CD14-positive monocyte (primary cell): ENCODE measurements around the gene LRRC10B. TPM values are rescaled to one million over a fixed set of nuclear protein-coding genes. Genes with fewer than 3 reads are reported as not detected.
A peak's percentile ranks its signal among the peaks of the same experiment; 100 is the strongest.
"Not testable (repeated sequence)": the region's sequence is repeated elsewhere in the genome, so short reads cannot be mapped to it uniquely, and the experiment has no call there.

Source experiments
- DNase-seq, 3 donors: peaks; one replicate each; pipeline ENCODE4 v3.0.0-alpha.2; 2011 to 2022
- H2AFZ ChIP-seq: 2 replicates; pipeline ENCODE4 v1.6.0; 2012; ENCODE audit warnings: mild to moderate bottlenecking, low read depth, low read length, inconsistent platforms; ENCODE audit not compliant: insufficient read depth, poor library complexity, severe bottlenecking
- H3K27ac ChIP-seq, 2 donors: 1 replicate in 1 of 2; 2 replicates in 1 of 2; pipeline ENCODE4 v1.5.1; 2012 to 2013; ENCODE audit warnings: low read length in 2 of 2, control low read depth in 1 of 2, inconsistent platforms in 1 of 2, low read depth in 1 of 2, mild to moderate bottlenecking in 1 of 2
- H3K27me3 ChIP-seq, 2 donors: one replicate each; pipeline versions ENCODE4 v1.6.0 to v1.6.1; 2011 to 2013; ENCODE audit warnings: low read length in 2 of 2; ENCODE audit not compliant: control insufficient read depth in 2 of 2, insufficient read depth in 2 of 2
- H3K36me3 ChIP-seq, 2 donors: replicated peaks in 1 of 2; 1 replicate in 1 of 2; 2 replicates in 1 of 2; pipeline versions ENCODE4 v1.5.1 to v1.6.1; 2012 to 2013; ENCODE audit warnings: low read length in 2 of 2, control low read depth in 1 of 2, inconsistent platforms in 1 of 2, mild to moderate bottlenecking in 1 of 2; ENCODE audit not compliant: insufficient read depth in 2 of 2, control insufficient read depth in 1 of 2
- H3K4me1 ChIP-seq, 2 donors: 1 replicate in 1 of 2; 2 replicates in 1 of 2; pipeline versions ENCODE4 v1.5.1 to v1.6.1; 2012 to 2013; ENCODE audit warnings: low read length in 2 of 2, control low read depth in 1 of 2, inconsistent platforms in 1 of 2, mild to moderate bottlenecking in 1 of 2, moderate library complexity in 1 of 2; ENCODE audit not compliant: insufficient read depth in 2 of 2, control insufficient read depth in 1 of 2
- H3K4me2 ChIP-seq: replicated peaks from 2 replicates; pipeline ENCODE3; 2012; ENCODE audit warnings: low read length, moderate library complexity, mild to moderate bottlenecking; ENCODE audit not compliant: poor library complexity, severe bottlenecking; ENCODE audit errors: extremely low read depth
- H3K4me3 ChIP-seq, 3 experiments: fragments of 200-600 bp in 1 of 3; sonication (generic) in 1 of 3; replicated peaks in 1 of 3; 1 replicate in 2 of 3; 2 replicates in 1 of 3; pipeline ENCODE4 v1.5.1; 2011 to 2013; ENCODE audit warnings: low read length in 3 of 3, mild to moderate bottlenecking in 3 of 3, control low read depth in 2 of 3, low read depth in 2 of 3, inconsistent platforms in 1 of 3, moderate library complexity in 1 of 3
- H3K79me2 ChIP-seq: 2 replicates; pipeline ENCODE4 v1.6.0; 2012; ENCODE audit warnings: mild to moderate bottlenecking, control low read depth, inconsistent platforms, low read length, moderate library complexity; ENCODE audit not compliant: insufficient read depth
- H3K9ac ChIP-seq: 2 replicates; pipeline ENCODE4 v1.6.0; 2017; ENCODE audit warnings: low read length, mild to moderate bottlenecking; ENCODE audit not compliant: insufficient read depth, poor library complexity, severe bottlenecking
- H3K9me3 ChIP-seq, 2 donors: replicated peaks in 1 of 2; 1 replicate in 1 of 2; 2 replicates in 1 of 2; pipeline versions ENCODE4 v1.5.1 to v1.6.1; 2012 to 2013; ENCODE audit warnings: low read length in 2 of 2, control low read depth in 1 of 2; ENCODE audit not compliant: control insufficient read depth in 1 of 2, insufficient read depth in 1 of 2
- H4K20me1 ChIP-seq: 2 replicates; pipeline ENCODE4 v1.6.0; 2012; ENCODE audit warnings: mild to moderate bottlenecking, low read length, control low read depth, moderate library complexity; ENCODE audit not compliant: insufficient read depth
- H3K27ac Mint-ChIP-seq, 7 donors: one replicate each; pipeline ENCODE4 v1.8.0; 2020; ENCODE audit warnings: mild to moderate bottlenecking in 7 of 7, mixed read lengths in 7 of 7, moderate library complexity in 6 of 7, inconsistent platforms in 2 of 7
- H3K27me3 Mint-ChIP-seq, 3 donors: one replicate each; pipeline ENCODE4 v1.8.0; 2021 to 2022; ENCODE audit warnings: low read depth in 3 of 3, mild to moderate bottlenecking in 3 of 3, mixed read lengths in 3 of 3, moderate library complexity in 3 of 3, inconsistent platforms in 1 of 3
- H3K36me3 Mint-ChIP-seq, 2 donors: one replicate each; pipeline ENCODE4 v1.8.0; 2020; ENCODE audit warnings: mixed read lengths in 2 of 2, inconsistent platforms in 1 of 2, mild to moderate bottlenecking in 1 of 2
- H3K4me1 Mint-ChIP-seq: one replicate; pipeline ENCODE4 v1.8.0; 2020; ENCODE audit warnings: mild to moderate bottlenecking, mixed read lengths
- H3K4me3 Mint-ChIP-seq, 2 donors: one replicate each; pipeline ENCODE4 v1.8.0; 2020; ENCODE audit warnings: mild to moderate bottlenecking in 2 of 2, mixed read lengths in 2 of 2, moderate library complexity in 1 of 2
- H3K9me3 Mint-ChIP-seq, 7 donors: one replicate each; pipeline ENCODE4 v1.8.0; 2020 to 2022; ENCODE audit warnings: mixed read lengths in 7 of 7, mild to moderate bottlenecking in 6 of 7, moderate library complexity in 6 of 7, inconsistent platforms in 2 of 7
- WGBS: methylation state at CpG from one replicate; pipeline ENCODE4 v1.1.5; 2013; ENCODE audit warnings: missing lambda C conversion rate; ENCODE audit not compliant: insufficient coverage; 5-methylcytosine and 5-hydroxymethylcytosine counted together
- intact Hi-C, 2 donors: fragments of 100-400 bp; cut with micrococcal nuclease; formaldehyde crosslinking; loops; one replicate each; pipeline versions ENCODE4 v1.15.0 to v1.15.1; 2023
- polyA plus RNA-seq, 3 donors: library from polyadenylated mRNA; depleted of rRNA in 1 of 3; unstranded in 2 of 3; stranded (reverse) in 1 of 3; fragments of 300-500 nt in 2 of 3; fragments of >200 nt in 1 of 3; fragmentation: Illumina TruSeq in 2 of 3; gene quantifications; 1 replicate in 2 of 3; 2 replicates in 1 of 3; pipeline ENCODE4 v1.2.3, GENCODE V29; 2012 to 2021
- TF ChIP-seq, protein P1 (sequence below): fragments of 200-600 bp; IDR thresholded peaks from one replicate; pipeline ENCODE4 v1.8.0; 2022; ENCODE audit warnings: antibody characterized with exemption, mild to moderate bottlenecking

The LRRC10B gene
- polyA plus RNA-seq, 3 donors, result not detected

DNA sequence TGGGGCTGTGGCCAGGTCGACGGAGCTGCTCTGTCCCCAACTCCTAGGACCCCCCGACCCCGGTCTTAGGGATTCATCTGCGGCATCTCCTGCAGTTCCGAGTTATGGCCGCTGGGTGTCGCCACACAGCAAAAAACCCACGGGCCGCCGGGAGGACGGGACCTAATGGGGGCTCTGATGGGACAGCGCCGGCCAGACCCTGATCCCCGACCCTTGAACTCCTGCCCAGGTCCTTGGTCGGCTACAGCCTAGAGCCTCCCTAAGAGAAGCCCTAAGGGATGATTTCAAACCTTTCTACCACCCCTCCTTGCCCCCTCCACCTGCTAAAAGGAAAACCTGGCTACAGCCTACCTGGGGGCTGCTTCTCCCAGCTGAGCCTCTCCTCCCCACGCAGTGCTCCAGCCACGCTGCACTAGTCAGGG is 30.8 kb upstream of the LRRC10B start:
- no peak overlapping the region for H3K4me3 Mint-ChIP-seq
- 5% methylated on average over 15 of the region's 18 CpGs for WGBS
- H3K9ac ChIP-seq, result no peak overlapping the region
- intact Hi-C loops, result loop anchor here (5.0 kb wide), 2 partner anchors 40 to 160 kb away; no protein-coding TSS in a partner anchor
- H3K4me1 Mint-ChIP-seq, result no peaks in the 10 kb centered on the region
- no peaks in the 10 kb centered on the region for H4K20me1 ChIP-seq
- H3K9me3 ChIP-seq, result no peaks in the 10 kb centered on the region
- peak; percentile 7 to 28 (median 9) for DNase-seq
- H3K36me3 Mint-ChIP-seq, result peaks cover 7 to 13% of the 10 kb centered on the region in 2 donors
- TF ChIP-seq, protein P1, sequence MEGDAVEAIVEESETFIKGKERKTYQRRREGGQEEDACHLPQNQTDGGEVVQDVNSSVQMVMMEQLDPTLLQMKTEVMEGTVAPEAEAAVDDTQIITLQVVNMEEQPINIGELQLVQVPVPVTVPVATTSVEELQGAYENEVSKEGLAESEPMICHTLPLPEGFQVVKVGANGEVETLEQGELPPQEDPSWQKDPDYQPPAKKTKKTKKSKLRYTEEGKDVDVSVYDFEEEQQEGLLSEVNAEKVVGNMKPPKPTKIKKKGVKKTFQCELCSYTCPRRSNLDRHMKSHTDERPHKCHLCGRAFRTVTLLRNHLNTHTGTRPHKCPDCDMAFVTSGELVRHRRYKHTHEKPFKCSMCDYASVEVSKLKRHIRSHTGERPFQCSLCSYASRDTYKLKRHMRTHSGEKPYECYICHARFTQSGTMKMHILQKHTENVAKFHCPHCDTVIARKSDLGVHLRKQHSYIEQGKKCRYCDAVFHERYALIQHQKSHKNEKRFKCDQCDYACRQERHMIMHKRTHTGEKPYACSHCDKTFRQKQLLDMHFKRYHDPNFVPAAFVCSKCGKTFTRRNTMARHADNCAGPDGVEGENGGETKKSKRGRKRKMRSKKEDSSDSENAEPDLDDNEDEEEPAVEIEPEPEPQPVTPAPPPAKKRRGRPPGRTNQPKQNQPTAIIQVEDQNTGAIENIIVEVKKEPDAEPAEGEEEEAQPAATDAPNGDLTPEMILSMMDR, result peak; percentile 99
- peaks cover 0 to 3% (median 2%) of the 10 kb centered on the region in 3 donors for H3K27me3 Mint-ChIP-seq
- H3K27me3 ChIP-seq, result no peaks in the 10 kb centered on the region
- no peak overlapping the region for H2AFZ ChIP-seq
- H3K4me2 ChIP-seq, result no peak overlapping the region
- H3K4me1 ChIP-seq, result no peaks in the 10 kb centered on the region
- H3K9me3 Mint-ChIP-seq, result peaks cover 0 to 3% (median 0%) of the 10 kb centered on the region in 7 donors
- H3K27ac Mint-ChIP-seq, result no peak overlapping the region
- peaks cover 3 to 15% of the 10 kb centered on the region in 2 donors for H3K36me3 ChIP-seq
- no peak overlapping the region for H3K4me3 ChIP-seq
- no peak overlapping the region for H3K27ac ChIP-seq
- H3K79me2 ChIP-seq, result no peaks in the 10 kb centered on the region

- H3K27me3 ChIP-seq, H2AFZ ChIP-seq, H3K9ac ChIP-seq, DNase-seq, H3K4me3 Mint-ChIP-seq, H3K36me3 ChIP-seq, H3K4me3 ChIP-seq, H3K4me1 ChIP-seq, H3K79me2 ChIP-seq, H4K20me1 ChIP-seq, H3K4me1 Mint-ChIP-seq, H3K9me3 ChIP-seq, H3K27me3 Mint-ChIP-seq, H3K36me3 Mint-ChIP-seq, H3K9me3 Mint-ChIP-seq, H3K27ac Mint-ChIP-seq, H3K27ac ChIP-seq, H3K4me2 ChIP-seq: not testable (repeated sequence)
- 95% methylated on average over 6 of the region's 11 CpGs for WGBS
- intact Hi-C loops, result loop anchor here (5.0 to 10.0 kb wide), 3 partner anchors 38 to 158 kb away; no protein-coding TSS in a partner anchor
Measured at GRCh38 chr11:61479360-61480058, 29.0 kb upstream of the LRRC10B start.
